Islet precursor cell (in vitro differentiated cells): ENCODE results near the gene PUSL1.

Experiments used
- DNase-seq: peaks from one replicate; pipeline ENCODE4 v3.0.0-alpha.2; 2018

Gene PUSL1

DNA sequence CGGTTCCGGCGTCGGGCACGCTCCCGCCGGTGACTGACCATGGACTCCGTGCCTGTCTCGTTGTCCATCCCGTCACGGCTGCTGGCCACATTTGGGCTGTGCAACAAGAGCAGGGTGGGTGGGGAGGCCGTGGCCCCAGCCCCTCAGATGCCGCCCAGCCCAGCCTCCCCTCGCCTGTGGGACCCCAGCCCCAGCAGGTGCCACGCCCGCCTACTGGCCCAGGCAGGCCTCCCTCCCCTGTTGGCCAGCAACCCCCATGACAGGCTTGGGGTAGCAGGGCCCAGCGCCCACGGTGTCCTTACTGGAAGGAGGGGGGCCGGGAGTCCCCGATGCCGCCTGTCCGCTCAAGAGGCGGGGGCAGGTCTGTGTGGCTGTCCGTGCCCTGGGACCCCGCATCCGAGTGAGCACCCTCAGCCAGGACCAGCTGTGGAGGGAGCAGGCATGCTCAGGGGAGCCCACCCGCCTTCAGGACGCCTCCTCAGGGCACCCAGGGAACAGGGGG is 33.7 kb downstream of the PUSL1 start:
- DNase-seq, result no peak

DNA sequence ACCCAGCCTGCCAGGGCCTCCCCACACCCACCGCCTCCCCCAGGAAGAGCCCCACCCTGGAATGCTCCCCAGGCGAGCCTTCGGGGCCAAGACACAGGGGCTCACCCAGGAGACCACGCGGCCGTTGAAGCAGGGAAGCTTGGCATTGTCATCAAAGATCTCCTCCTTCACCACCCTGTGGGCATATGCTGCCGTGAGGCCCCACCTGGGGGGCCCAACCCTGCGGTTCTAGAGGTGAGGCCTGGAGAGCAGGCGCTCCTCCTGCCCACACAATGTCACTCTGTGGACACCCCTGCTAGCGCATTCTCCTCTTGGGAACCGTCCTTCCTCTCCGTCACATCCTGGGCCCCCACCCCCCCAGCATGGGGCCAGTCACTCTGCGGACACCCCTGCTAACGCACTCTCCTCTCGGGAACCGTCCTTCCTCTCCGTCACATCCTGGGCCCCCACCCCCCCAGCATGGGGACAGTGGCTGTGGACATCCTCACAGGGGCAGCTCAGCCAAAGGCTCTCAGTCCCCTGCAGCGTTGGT is 34.3 kb downstream of the PUSL1 start:
- no peak for DNase-seq

DNA sequence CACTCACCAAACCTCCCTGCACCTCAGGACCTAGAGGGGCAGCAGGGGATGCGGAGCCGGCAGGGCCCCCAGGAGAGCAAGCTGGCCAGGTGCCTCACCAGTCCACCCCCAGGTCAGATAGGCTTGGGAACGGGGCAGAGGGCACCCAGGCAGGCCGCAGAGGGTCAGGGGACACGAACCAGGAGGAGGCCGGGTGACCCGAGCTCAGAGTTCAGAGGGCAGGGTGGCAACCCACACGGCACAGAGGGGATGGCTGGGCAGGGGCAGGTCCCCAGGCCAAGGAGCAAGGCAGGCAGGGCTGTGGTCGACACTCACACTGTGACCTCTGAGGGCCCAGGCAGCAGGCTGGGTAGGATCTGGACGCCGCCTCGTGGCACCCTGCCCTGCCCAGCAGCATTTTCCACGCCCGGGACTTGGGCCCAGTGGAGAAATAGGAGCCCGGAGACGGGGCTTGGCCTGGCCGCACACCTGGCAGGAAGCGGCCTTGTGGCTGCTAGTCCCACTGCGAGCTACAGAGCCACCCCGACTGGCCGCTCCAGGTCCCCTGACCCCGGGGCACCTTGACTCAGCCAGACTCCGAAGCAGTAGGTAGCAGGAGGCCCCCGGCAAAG is 35.5 kb downstream of the PUSL1 start:
- no peak for DNase-seq

DNA sequence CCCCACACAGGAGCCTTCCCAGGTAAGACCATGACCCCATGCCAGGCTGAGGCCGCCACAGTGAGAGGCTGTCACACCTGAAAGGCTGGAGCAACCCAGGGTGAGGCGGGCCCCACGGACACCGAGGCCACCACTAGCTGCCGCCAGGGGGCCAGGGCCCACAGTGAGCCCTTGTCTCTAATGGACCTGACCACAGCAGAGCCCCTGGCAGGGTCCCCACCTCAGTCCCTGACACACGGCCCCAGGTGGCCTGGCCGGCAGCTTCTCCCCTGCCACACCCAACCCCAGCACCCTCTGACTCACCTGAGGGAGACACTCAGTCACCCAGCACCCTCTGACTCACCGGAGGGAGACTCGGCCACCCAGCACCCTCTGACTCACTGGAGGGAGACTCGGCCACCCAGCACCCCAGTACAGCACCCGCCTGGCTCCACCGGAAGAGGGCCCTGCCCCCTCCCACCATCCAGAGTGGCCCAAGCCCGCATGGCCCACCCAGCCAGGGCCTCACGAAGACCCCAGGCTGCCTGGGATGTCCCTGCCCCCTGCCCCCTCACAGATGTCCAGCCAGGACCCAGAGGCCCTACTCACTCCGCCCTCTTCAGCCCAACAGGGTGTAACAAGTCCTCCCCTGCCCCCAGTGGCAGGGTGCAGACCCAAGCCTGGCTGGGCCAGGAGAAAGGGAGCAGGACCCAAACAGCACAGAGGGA is 36.4 kb downstream of the PUSL1 start:
- DNase-seq, result peak; percentile 76

DNA sequence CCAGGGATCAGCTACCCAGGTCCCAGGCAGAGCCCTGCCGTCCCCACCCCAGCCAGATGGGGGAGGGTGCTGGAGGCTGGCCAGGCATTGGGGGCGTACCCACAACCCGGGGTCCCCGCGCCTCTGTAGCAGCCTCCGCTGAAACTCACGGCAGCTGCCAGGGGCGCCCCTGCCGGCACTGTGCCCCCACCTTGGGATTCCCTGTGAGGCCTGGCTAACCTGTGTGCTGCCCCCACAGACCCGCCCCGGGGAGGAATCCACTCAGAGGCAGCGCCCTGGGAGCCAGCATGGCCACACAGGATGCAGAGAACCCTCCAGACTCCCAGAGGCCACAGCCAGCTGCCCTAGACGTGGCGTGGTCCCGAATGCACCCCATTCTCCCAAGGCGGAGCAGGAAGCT is 37.0 kb downstream of the PUSL1 start:
- DNase-seq, result no peak

DNA sequence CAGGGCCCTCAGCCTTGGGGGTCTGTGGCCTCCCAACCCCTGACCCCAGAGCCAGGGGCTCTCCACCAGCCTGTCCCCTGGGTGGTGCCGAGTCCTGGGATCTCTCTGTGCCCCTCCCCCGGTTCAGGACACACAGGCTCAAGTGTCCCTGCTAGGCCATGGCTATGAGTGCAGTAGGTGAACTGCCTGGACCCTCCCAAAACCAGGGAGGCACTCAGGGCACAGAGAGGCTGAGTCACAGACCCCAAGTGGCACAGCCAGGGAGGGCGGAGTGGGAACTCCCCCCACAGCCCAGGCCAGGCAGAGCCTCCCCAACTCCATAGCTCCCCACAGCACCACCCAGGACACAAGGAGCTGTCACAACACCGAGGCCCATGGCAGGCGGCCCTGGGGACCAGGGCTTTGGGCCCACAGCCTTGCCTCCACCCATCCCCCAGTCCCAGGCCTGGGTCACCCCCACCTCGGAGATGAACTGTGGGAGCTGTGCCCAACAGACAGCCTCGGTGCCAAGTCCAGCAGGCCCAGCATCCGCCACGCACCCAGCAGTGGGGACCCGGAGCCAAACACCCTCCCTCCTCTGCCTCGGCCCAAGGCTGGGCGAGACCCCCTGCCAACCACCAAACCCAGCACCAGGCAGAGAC is 37.6 kb downstream of the PUSL1 start:
- no peak for DNase-seq

DNA sequence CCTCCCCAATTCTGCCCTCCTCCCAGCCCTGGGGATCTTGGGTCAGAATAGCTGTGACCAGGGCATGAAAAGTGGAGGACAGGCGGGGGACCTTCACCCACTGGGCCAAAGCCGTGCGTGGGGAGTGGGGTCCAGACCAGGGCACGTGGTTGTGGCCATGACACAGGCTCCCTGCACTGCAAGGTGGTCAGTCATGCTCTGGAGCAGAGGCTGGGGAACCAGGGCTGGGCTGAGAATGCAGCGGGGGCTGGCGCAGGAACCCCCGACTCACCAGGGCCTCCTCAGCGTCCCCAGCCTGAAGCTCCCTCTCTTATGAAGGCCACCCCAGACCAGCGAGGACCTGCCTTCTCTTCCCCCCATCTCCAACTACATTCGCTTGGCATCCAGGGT is 38.1 kb downstream of the PUSL1 start:
- no peak for DNase-seq

DNA sequence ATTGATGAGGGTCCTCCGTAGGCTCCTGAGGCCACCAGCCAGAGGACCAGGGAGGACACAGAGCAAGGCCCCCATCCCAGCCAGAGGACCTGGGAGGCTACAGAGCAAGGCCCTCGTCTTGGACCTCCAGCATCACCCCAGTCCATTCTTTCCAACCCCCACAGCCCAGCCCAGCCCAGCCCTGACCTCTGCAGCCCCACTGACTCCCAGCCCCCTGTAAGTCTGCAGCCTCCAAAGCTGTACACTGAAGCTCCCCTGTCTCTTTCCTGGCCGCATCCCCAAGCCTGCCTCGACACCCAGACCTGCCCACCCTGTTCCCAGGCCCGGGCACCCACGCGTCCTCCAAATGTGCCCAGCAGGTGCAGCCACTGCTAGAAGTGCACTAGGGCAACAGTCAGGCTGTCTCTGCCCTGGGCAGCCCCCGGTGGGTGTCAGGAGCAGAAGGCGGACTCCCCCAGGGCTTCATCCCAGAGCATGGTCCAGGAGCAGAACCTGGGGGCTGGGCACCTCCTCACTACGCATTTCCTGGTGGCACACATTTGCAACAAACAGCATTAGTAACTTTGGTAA is 38.7 kb downstream of the PUSL1 start:
- no peak for DNase-seq

DNA sequence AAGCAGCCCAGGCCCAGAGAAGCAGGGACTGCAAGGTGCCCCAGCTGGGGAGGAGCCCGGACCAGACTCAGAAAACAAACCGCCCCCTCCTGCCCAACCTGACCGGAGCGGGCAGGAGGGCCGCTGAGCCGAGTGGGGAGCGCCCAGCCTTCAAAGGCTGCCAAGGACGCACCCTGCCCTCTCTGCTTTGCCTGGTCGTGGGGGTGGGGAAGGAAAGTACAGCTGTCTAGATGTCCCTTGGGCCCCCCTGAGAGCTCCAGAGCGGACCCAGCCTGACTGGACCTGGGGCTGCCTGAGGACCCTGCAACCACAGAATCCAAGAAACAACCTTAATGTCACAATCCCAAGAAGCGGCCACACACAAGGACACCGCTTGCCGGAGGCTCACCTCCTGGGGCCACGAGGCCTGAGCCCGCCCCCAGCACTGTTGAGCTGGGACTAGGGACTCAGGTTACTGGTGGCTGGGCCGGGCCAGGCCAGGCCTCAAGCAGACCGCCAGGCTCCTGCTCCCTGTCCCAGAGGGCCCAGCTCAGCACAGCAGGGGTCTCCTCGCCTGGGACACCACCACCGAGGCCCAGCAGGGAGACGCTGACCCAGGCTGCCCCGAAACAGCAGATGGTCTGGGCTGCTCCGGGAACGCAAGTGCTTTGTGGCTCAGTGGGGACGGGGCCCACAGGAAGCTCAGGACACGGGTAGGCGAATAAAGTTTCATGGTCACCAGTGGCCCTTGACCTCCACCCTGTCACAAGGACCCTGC is 39.4 kb downstream of the PUSL1 start:
- peak; percentile 75 for DNase-seq

DNA sequence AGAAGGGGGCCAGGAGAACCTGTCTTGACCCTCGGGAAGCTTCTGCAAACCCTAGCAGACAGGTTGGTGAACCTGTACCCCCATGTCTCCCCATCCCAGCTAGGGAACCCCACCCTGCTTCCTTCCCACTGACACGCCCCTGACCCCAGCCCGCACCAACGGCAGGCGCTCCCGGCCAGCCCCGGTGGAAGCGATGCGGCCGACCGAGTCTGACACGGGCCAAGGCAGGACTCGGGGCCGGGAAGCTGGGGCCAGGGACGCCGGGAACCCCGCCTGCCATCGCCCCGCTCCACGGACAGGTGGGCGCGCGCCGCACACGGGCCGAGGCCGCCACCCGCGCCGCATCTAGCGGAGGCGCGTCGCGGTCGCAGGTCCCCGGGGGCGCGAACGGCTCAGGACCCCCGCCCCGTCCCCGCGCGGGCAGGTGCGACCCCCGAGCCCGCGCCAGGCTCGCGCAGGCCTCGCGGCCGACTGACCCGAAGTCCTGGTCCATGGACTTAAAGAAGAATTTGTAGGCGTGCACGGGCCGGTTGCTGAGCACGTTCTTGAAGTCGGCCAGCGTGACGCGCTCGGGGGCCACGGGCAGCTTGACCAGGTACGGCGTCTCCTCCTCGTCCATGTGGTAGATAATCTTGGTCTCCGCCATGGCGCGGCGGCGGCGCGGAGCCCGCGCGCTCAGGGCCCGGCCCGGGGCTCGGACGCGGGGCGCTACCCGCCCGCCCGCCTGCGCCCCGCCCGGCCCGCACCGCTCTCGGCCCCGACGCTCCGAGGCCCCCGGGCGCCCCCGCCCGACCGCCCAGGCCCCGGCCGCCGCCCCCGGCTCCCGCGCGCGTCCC is 40.2 kb downstream of the PUSL1 start:
- no peak for DNase-seq

DNA sequence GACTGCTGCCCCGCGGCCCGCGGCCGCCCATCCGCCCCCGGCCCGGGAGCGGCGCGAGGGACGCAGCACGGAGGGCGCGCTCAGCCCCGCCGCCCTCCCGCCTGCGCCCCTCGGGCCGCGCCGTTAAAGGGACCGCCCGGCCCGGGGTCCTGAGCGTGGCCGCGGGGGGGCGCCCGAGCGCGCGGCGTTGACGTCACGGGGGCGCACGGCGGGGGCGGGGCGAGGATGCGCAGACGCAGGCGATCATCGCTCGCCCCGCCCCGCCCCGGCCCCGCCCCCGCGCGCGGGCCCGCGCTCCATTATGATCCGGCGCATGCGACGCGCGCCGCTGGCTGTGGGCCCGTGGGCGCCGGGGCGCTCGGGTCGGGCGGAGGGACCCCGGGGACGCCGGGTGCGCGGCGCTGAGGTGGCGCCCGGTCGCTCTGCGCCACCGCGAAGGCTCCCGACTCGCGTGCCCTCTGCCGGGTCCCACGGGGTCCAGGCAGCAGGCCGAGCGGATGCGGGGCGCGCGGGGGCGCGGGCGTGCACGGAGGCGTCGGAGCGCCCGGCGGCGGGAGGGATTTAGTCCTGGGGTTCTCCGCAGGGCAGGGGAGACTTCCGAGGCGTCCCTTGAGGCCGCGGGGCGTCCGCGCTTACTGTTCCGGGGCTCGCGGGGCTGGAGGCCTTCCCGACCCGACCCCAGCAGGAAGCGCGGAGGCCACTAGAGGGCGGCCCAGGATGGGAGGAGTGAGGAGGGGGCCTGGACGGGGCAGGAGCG is 41.0 kb downstream of the PUSL1 start, which contains the start of gene DVL1:
Gene DVL1 (minus strand): TSS at position 163 of the 757 bp plus-strand sequence. CDS start 353 bp downstream, outside the sequence.
- DNase-seq, result peak; percentile 81

DNA sequence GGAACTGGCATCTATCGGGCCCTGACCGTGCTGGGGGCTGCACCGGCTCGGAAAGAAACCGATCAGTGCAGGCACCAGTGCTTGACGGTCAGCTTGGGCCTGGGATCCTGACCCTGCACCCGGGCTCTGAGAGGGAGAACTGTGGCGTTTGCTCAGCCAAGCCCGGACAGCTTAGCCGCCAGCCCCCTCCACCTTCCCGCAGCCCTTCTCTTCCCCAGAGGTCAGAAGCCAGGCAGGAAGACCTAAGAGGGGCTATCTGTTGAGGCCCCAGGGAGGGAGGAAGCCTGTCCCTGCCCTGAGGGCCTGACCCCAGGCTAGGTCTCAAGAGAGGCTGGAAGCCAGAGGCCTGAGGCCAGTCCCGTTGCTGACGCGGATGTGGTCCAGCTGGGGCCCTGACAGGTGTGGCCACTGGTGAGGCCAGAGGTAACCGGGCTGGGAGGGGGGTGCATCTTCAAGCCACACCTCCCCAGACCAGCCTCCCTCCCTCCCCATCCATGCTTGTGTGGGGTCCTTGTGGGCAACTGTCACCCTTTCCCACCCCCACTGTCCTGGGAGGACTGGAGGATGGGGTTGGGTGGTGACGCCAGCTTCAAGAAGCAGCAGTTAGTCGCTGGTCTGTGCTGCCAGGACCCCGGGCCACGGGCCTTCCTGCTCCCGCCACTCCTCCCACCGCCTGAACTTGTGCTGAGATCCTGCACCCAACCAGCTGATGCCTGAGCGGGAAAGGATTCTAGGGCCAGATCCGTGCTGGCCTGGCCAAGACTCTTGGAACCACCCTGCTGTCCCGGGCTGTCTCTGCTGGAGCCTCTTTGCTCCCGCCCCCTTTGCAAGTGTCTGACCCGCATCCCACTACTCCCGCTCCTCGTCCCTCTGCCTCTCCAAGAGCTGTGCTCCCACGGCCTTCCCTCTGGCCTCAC is 43.4 kb downstream of the PUSL1 start:
- peak; percentile 81 for DNase-seq

DNA sequence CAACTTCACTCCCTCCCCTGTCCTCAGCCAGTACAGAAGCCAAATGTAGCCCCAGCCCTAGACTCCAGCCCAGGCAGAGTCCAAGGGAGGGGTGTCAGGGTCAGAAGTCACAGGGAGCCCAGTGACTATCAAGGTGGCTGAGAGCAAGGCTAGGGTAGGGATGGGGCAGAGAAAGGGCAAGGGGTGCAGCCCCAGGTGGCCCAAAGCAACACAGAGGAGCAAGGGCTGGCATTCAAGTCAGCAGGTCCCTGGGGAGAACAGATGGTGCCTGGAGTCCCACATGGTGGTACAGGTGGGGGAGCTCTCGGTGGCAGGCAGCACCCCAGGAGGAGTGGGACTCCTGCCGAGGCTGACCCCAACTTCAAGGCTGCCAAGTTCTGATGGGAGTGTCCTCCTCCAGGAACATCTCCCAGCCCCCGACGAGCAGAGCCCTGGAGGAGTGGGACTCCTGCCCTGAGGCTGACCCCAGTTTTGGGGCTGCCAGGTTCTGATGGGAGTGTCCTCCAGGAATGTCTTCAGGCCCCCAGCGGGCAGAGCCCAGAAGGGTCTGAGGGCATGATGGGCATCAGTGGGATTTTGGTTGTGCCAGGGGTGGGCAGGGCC is 44.5 kb downstream of the PUSL1 start:
- DNase-seq, result no peak

DNA sequence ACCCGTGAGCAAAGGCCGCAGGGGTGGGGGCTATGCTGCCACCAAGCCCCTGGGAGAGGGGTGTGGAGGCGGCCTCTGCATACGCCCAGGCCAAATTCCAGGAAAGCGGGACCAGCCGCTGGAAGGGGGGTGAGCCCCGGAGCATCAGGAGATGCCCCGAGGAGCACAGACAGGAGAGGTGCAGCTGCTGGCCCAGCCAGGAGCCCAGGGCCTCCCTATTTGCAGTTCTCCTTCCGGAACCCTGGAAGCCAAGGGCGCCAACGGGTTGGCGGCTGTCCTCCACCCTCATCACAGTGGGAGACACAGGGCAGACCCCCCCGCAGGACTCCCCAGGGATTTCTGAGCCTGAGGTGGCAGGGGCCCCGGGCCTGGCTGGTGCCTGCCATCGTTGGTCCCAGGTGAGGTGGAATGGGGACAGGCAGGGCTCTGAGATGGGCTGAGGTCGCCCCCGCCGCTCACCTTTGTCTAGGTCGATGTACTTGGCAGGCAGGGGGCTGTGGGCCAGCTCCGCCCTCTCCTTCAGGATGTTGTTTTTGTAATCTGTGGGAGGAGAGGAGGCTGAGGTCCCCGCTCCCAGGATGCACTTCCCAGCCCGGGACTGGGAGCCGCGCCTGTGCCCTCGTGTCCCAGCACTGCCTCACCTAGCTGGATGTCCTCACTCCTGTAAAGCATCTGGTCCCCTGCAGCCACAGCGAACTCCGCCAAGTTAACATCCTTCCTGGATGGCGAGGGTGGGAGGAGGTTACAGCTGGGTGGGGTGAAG is 45.2 kb downstream of the PUSL1 start:
- no peak for DNase-seq

DNA sequence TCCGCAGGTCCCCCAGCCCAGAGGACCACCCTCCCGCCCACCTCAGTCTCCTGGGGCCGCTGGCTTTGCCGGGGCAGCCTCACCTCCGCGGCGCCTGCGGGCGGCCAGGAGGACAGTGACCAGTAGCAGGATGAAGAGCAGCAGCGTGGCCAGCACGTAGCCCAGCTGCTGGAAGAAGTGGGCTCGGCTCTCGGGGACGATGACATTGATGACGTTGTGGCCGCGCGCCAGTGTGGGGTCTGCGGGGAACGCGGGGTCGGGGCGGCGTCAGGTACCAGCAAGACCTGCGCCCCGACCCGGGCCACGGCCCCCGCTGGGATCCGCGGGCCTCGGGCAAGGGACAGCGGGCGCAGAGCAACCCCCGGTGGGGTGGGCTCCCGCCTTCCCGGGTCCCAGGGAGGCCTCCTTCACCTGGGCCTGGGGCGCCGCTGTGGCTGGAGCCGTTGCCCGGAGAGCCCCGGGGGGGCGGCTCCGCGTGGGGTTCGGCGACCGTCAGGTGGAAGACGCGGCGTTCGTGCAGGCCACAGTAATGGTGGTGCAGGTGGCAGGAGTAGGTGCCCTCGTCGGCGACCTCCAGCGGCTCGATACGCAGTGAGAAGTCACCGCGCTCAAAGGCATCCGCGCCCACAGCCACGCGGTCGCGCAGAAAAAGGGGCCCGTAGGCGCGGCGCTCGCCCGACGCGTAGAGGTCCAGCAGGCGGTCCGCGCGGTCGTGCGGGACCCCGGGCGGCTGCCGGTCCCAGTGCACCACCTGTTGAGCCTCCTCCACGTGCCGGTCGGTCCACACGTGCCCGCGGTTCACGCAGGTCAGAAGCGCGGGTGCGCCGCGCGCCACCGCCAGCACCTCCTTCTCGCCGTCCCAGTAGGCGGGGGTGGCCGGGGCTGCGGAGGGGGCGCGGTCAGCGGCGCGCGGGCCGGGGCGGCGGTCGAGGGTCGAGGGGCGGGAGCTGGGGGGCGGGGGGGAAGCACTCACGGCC is 46.2 kb downstream of the PUSL1 start:
- DNase-seq, result no peak

DNA sequence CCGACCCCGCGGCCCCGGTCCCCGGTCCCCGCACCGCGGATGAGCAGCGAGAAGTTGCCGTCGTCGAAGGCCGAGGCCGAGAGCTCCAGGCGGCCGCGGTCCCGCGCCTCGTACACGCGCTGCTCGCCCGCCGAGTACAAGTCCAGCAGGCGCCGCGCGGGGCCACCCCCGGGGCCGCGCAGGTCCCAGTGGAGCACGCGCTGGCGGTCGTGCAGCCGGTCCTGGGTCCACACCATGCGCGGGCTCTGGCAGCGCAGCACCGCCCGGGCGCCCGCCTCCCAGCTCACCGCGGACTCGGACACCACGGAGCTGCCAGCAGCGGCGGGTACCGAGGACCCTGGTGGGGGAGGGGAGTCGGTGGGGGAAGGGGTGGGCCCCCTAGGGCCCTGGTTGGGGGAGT is 47.0 kb downstream of the PUSL1 start:
- DNase-seq, result no peak

DNA sequence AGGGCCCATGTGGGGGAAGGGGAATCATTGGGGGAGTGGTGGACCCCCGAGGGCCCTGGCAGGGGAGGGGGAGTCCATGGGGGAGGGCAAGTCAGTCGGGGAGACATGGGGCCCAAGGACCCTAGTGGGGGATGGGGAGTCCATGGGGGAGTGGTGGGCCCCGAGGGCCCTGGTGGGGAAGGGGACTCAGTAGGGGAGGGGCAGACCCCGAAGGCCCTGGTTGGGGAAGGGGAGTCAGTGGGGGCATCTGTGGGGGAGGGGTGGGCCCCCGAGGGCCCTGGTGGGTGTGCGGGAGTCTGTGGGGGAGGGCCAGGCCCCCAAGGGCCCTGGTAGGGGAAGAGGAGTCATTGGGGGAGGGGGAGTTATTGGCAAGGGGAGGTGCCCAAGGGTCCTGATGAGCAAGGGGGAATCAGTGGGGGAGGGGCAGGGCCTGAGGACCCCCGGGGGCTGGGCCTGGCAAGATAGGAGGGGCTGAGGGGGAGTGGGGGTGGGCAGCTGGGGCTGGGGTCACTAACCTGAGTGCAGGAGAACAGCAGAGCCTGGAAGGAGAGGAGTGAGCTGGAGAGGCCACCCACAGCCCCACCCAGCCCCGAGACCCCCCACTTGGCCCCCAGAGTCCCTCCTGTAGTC is 47.9 kb downstream of the PUSL1 start:
- DNase-seq, result no peak
